Activated B cell treated with CpG ODN at 0.5 μM for 24 hours (primary cell): Measurements from ENCODE around the gene SERINC5. TPM values are rescaled to one million over a fixed set of nuclear protein-coding genes. Genes with fewer than 3 reads are reported as not detected.

Source experiments
- ATAC-seq: fragments of 200-7000 bp; cut with Tn5 transposase; one replicate; pipeline ENCODE4 v1.10.0; 2021; ENCODE audit warnings: low read depth, mild to moderate bottlenecking, moderate library complexity
- CTCF ChIA-PET: fragments of 350-600 bp; sonication (Branson Sonifier 250); formaldehyde crosslinking; loops from one replicate; lab custom pipeline; 2021; ENCODE audit warnings: antibody characterized with exemption; lab: Charles Lee
- POLR2A ChIA-PET: fragments of 350-600 bp; sonication (Branson Sonifier 250); formaldehyde crosslinking; loops from one replicate; lab custom pipeline; 2021; ENCODE audit warnings: antibody characterized with exemption; lab: Charles Lee
- DNase-seq: peaks from one replicate; pipeline ENCODE4 v3.0.0; 2022
- H3K27ac Mint-ChIP-seq: one replicate; pipeline ENCODE4 v1.8.0; 2020; ENCODE audit warnings: mixed read lengths
- H3K27me3 Mint-ChIP-seq: one replicate; pipeline ENCODE4 v1.8.0; 2021; ENCODE audit warnings: mixed read lengths
- H3K36me3 Mint-ChIP-seq: one replicate; pipeline ENCODE4 v1.8.0; 2021; ENCODE audit warnings: low read depth, mixed read lengths
- H3K4me1 Mint-ChIP-seq: one replicate; pipeline ENCODE4 v1.8.0; 2021; ENCODE audit warnings: mixed read lengths
- H3K4me3 Mint-ChIP-seq: one replicate; pipeline ENCODE4 v1.8.0; 2020; ENCODE audit warnings: mild to moderate bottlenecking, mixed read lengths
- H3K9me3 Mint-ChIP-seq: one replicate; pipeline ENCODE4 v1.8.0; 2020; ENCODE audit warnings: mixed read lengths
- intact Hi-C: fragments of 100-400 bp; cut with micrococcal nuclease; formaldehyde crosslinking; loops from one replicate; pipeline ENCODE4 v1.15.1; 2024
- total RNA-seq: library from RNA; stranded (reverse); gene quantifications from 2 replicates; pipeline ENCODE4 v1.2.3, GENCODE V29; 2022
- TF ChIP-seq, protein P1 (sequence below): fragments of 200-600 bp; IDR thresholded peaks from one replicate; pipeline ENCODE4 v1.8.0; 2022; ENCODE audit warnings: antibody characterized with exemption, mild to moderate bottlenecking

Gene SERINC5
- total RNA-seq, 1 donor from 2014 or later, result 5.3 TPM

DNA sequence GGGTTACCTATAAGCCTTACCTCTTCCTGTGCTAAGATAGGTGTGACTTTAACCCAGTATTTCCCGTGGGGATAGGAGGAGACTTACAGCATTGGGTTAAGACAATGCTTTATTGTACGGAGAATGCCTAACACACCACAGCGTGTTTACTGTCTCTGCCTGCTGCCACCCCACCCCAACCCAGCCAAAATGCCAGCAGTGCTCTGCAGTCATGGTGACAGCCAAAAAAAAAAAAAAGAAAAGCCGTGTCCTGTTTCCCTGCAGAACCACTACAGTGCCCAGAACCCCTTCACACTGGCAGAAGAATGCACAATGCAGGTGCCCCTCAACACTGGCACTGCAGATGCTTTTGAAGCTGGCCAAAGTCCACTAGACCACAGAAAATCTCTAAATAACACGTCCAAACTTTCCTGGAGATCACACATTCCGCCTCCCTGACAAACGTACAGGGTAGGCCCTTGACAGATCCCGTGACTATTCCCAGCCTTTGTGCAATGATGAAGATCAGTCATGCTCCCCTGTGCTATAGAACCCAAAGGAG is 102.2 kb downstream of the SERINC5 start:
- H3K27me3 Mint-ChIP-seq, result no peaks in the 10 kb centered on the region
- TF ChIP-seq, protein P1, sequence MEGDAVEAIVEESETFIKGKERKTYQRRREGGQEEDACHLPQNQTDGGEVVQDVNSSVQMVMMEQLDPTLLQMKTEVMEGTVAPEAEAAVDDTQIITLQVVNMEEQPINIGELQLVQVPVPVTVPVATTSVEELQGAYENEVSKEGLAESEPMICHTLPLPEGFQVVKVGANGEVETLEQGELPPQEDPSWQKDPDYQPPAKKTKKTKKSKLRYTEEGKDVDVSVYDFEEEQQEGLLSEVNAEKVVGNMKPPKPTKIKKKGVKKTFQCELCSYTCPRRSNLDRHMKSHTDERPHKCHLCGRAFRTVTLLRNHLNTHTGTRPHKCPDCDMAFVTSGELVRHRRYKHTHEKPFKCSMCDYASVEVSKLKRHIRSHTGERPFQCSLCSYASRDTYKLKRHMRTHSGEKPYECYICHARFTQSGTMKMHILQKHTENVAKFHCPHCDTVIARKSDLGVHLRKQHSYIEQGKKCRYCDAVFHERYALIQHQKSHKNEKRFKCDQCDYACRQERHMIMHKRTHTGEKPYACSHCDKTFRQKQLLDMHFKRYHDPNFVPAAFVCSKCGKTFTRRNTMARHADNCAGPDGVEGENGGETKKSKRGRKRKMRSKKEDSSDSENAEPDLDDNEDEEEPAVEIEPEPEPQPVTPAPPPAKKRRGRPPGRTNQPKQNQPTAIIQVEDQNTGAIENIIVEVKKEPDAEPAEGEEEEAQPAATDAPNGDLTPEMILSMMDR, result no peak
- ChIA-PET CTCF (no interaction called here), POLR2A (no interaction called here)
- peaks cover 23% of the 10 kb centered on the region for H3K36me3 Mint-ChIP-seq
- peaks cover 7% of the 10 kb centered on the region for H3K4me1 Mint-ChIP-seq
- ATAC-seq, result no peak
- H3K9me3 Mint-ChIP-seq, result no peaks in the 10 kb centered on the region
- intact Hi-C loops, result no loop called here
- no peak for DNase-seq
- no peak overlapping the region for H3K27ac Mint-ChIP-seq
- no peak overlapping the region for H3K4me3 Mint-ChIP-seq

DNA sequence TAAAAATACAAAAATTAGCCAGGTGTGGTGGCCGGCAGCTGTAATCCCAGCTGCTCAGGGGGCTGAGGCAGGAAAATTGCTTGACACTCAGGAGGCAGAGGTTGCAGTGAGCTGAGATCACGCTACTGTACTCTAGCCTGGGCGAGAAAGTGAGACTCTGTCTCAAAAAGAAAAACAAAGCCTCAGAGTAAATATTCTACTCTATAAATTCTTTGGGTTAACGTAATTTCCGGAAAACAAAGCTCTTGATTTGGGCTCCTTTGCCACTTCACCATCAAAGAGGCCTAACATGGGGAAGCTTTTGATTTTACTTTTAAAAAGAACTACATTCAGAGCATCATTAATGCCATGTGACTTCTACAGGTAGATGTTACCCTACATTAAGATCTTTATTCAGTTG is 103.1 kb downstream of the SERINC5 start:
- TF ChIP-seq, protein P1, result no peak
- no peak overlapping the region for H3K27ac Mint-ChIP-seq
- H3K9me3 Mint-ChIP-seq, result no peaks in the 10 kb centered on the region
- no peak for DNase-seq
- ChIA-PET CTCF (no interaction called here), POLR2A (interaction anchor here (0.5 kb wide), 1 partner anchor 12 kb away, joined by 9 read pairs; no protein-coding TSS in a partner anchor)
- no peaks in the 10 kb centered on the region for H3K27me3 Mint-ChIP-seq
- H3K4me3 Mint-ChIP-seq, result no peak overlapping the region
- H3K4me1 Mint-ChIP-seq, result peaks cover 7% of the 10 kb centered on the region
- ATAC-seq, result no peak
- H3K36me3 Mint-ChIP-seq, result peaks cover 16% of the 10 kb centered on the region
- intact Hi-C loops, result no loop called here

- Mint-ChIP-seq H3K4me1 (peaks cover 7% of the 10 kb centered on the region), H3K27ac (no peak overlapping the region), H3K4me3 (no peak overlapping the region), H3K36me3 (peaks cover 11% of the 10 kb centered on the region), H3K27me3 (no peaks in the 10 kb centered on the region), H3K9me3 (no peaks in the 10 kb centered on the region)
- ChIA-PET POLR2A (no interaction called here), CTCF (no interaction called here)
- TF ChIP-seq, protein P1, result no peak
- DNase-seq (no peak), ATAC-seq (no peak)
- intact Hi-C loops, result no loop called here
Measured at GRCh38 chr5:80151890-80152289, 104.0 kb downstream of the SERINC5 start.

DNA sequence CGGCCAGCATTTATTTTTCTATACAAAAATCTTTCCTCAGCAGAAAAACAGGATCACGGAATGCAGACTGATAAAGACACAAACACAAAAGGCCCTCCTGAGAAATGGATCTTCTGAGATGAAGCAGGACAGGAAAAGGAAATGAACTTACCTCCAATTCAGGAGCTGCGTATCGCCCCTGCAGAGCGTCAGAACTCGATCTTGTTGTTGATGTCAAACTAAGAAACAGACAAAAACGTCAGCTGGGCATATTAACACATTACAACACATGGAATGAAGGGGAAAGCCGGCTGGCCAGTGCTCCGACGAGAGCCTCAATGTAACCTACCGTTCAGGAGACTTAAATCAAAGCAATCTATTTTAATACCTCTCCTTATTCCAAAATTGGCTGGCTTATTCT is 105.1 kb downstream of the SERINC5 start:
- Mint-ChIP-seq H3K27me3 (no peaks in the 10 kb centered on the region), H3K27ac (no peak overlapping the region), H3K9me3 (no peaks in the 10 kb centered on the region), H3K4me1 (peaks cover 7% of the 10 kb centered on the region), H3K36me3 (peaks cover 11% of the 10 kb centered on the region), H3K4me3 (no peak overlapping the region)
- DNase-seq (no peak), ATAC-seq (no peak)
- intact Hi-C loops, result no loop called here
- TF ChIP-seq, protein P1, result no peak
- ChIA-PET CTCF (no interaction called here), POLR2A (no interaction called here)

DNA sequence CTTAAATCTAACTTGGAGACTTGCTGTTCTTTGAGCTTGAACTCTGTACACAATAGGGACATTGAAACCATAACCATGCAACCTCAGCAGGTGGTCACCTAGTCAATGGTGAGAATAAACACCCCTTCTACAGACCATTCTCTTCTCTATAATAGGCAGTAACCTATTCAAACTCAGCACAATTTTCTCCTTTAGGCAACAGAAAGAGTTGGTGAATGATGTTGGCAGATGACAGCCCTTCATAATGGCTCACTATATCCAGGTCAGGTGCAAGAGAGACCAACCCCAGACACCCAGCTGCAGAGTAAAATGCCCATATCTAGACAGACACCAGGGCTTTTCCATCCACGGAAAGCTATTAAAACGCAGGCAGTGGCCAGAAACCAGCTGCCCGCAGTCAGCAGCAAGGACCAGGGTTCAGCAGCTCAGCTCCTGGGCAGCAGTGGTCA is 106.7 kb downstream of the SERINC5 start:
- no peaks in the 10 kb centered on the region for H3K27me3 Mint-ChIP-seq
- no peak overlapping the region for H3K4me3 Mint-ChIP-seq
- POLR2A ChIA-PET, result no interaction called here
- no peak overlapping the region for H3K27ac Mint-ChIP-seq
- ATAC-seq (no peak), DNase-seq (no peak)
- intact Hi-C loops, result no loop called here
- TF ChIP-seq, protein P1, result no peak
- H3K4me1 Mint-ChIP-seq, result peaks cover 7% of the 10 kb centered on the region
- H3K9me3 Mint-ChIP-seq, result no peaks in the 10 kb centered on the region
- CTCF ChIA-PET, result no interaction called here
- H3K36me3 Mint-ChIP-seq, result peaks cover 12% of the 10 kb centered on the region
